Liver (tissue), 9 donors: ENCODE results near the gene PIPOX. TPM values are rescaled to one million over a fixed set of nuclear protein-coding genes. Genes with fewer than 3 reads are reported as not detected.

Experiments used
- DNase-seq: peaks from one replicate; pipeline ENCODE4 v3.0.0-alpha.2; 2017; ENCODE audit warnings: low spot score
- H3K27ac ChIP-seq, 2 donors: one replicate each; pipeline ENCODE4 v1.7.0; 2013; ENCODE audit warnings: inconsistent platforms in 2 of 2, low read length in 2 of 2, control low read depth in 1 of 2, low read depth in 1 of 2, mild to moderate bottlenecking in 1 of 2
- H3K27me3 ChIP-seq, 4 donors: one replicate each; pipeline versions ENCODE4 v1.6.1 to v1.7.0; 2013; ENCODE audit warnings: low read length in 3 of 4, inconsistent platforms in 1 of 4, mild to moderate bottlenecking in 1 of 4, moderate library complexity in 1 of 4; ENCODE audit not compliant: control insufficient read depth in 4 of 4, insufficient read depth in 4 of 4
- H3K36me3 ChIP-seq, 4 donors: one replicate each; pipeline versions ENCODE4 v1.6.1 to v1.7.0; 2013; ENCODE audit warnings: low read length in 3 of 4, mild to moderate bottlenecking in 3 of 4, low read depth in 1 of 4, moderate library complexity in 1 of 4; ENCODE audit not compliant: control insufficient read depth in 4 of 4, insufficient read depth in 3 of 4
- H3K4me1 ChIP-seq, 4 donors: one replicate each; pipeline versions ENCODE4 v1.6.1 to v1.7.0; 2013; ENCODE audit warnings: low read length in 3 of 4, mild to moderate bottlenecking in 3 of 4, moderate library complexity in 1 of 4; ENCODE audit not compliant: control insufficient read depth in 4 of 4, insufficient read depth in 4 of 4
- H3K4me3 ChIP-seq, 3 donors: one replicate each; pipeline versions ENCODE4 v1.6.1 to v1.7.0; 2013; ENCODE audit warnings: low read length in 3 of 3, control low read depth in 1 of 3, low read depth in 1 of 3, mild to moderate bottlenecking in 1 of 3
- H3K9ac ChIP-seq, 2 donors: one replicate each; pipeline ENCODE4 v1.7.0; 2013; ENCODE audit warnings: low read length in 2 of 2, mild to moderate bottlenecking in 2 of 2, moderate library complexity in 2 of 2, control low read depth in 1 of 2, low read depth in 1 of 2
- H3K9me3 ChIP-seq, 4 donors: one replicate each; pipeline versions ENCODE4 v1.6.1 to v1.7.0; 2013; ENCODE audit warnings: low read length in 3 of 4; ENCODE audit not compliant: control insufficient read depth in 4 of 4
- EGR1 ChIP-seq, 2 donors: IDR thresholded peaks; 2 replicates each; pipeline ENCODE4 v1.6.1; 2016 to 2018; ENCODE audit warnings: antibody characterized with exemption in 2 of 2, low read depth in 2 of 2
- FOXA1 ChIP-seq: IDR thresholded peaks from 2 replicates; pipeline ENCODE4 v1.6.1; 2016; ENCODE audit warnings: antibody characterized with exemption
- FOXA2 ChIP-seq: IDR thresholded peaks from 2 replicates; pipeline ENCODE4 v1.6.1; 2016; ENCODE audit warnings: antibody characterized with exemption
- HNF4A ChIP-seq, 2 donors: conservative IDR thresholded peaks; 2 replicates each; pipeline ENCODE4 v1.6.1; 2016; ENCODE audit warnings: antibody characterized with exemption in 2 of 2, mild to moderate bottlenecking in 2 of 2
- HNF4G ChIP-seq: IDR thresholded peaks from 2 replicates; pipeline ENCODE4 v1.6.1; 2016; ENCODE audit warnings: antibody characterized with exemption
- JUND ChIP-seq, 2 donors: IDR thresholded peaks; 2 replicates each; pipeline ENCODE4 v1.6.1; 2016; ENCODE audit warnings: antibody characterized with exemption in 2 of 2
- NR2F2 ChIP-seq: IDR thresholded peaks from 2 replicates; pipeline ENCODE4 v1.6.1; 2016; ENCODE audit warnings: antibody characterized with exemption
- RXRA ChIP-seq, 2 donors: IDR thresholded peaks; 2 replicates each; pipeline ENCODE4 v1.6.1; 2017 to 2018; ENCODE audit warnings: antibody characterized with exemption in 2 of 2, mild to moderate bottlenecking in 1 of 2
- SP1 ChIP-seq: IDR thresholded peaks from 2 replicates; pipeline ENCODE4 v1.6.1; 2018; ENCODE audit warnings: antibody characterized with exemption, mild to moderate bottlenecking
- TAF1 ChIP-seq: conservative IDR thresholded peaks from 2 replicates; pipeline ENCODE4 v1.6.1; 2016; ENCODE audit warnings: antibody characterized with exemption, mild to moderate bottlenecking
- YY1 ChIP-seq: IDR thresholded peaks from 2 replicates; pipeline ENCODE4 v1.6.1; 2016; ENCODE audit warnings: antibody characterized with exemption, mild to moderate bottlenecking
- ZBTB33 ChIP-seq: IDR thresholded peaks from 2 replicates; pipeline ENCODE4 v1.6.1; 2016; ENCODE audit warnings: antibody characterized with exemption
- WGBS: extraction: QIAGEN DNeasy Blood & Tissue Kit; methylation state at CpG from one replicate; pipeline ENCODE4 v1.1.7; 2013; 5-methylcytosine and 5-hydroxymethylcytosine counted together
- polyA plus RNA-seq, 2 donors: library from polyadenylated mRNA; stranded (reverse) in 1 of 2; unstranded in 1 of 2; fragments of 200-250 nt in 1 of 2; fragments of >200 nt in 1 of 2; fragmentation: Nextera tagmentation in 1 of 2; extraction: Ambion mirVana in 1 of 2; gene quantifications; one replicate each; pipeline versions ENCODE4 v1.2.1 to v1.2.3, GENCODE V29; 2013 to 2015
- total RNA-seq, 2 donors: library from RNA; depleted of rRNA; stranded (reverse); fragments of >200 nt; gene quantifications; one replicate each; pipeline ENCODE4 v1.2.3, GENCODE V29; 2014
- TF ChIP-seq, protein P1 (sequence below): fragments of 150-350 bp; IDR thresholded peaks from 2 replicates; pipeline ENCODE4 v1.5.1; 2017; ENCODE audit warnings: improper control_type of control experiment, low read depth, low read length; ENCODE audit not compliant: missing input control
- TF ChIP-seq, protein P2 (sequence below): IDR thresholded peaks from 2 replicates; pipeline ENCODE4 v1.6.1; 2016; ENCODE audit warnings: antibody characterized with exemption, mild to moderate bottlenecking
- TF ChIP-seq, protein P3 (sequence below): IDR thresholded peaks from 2 replicates; pipeline ENCODE4 v1.6.1; 2016; ENCODE audit warnings: antibody characterized with exemption
- donor health status: healthy.
- donor health status: healthy.
- donor health status: healthy.
- donor health status: healthy.
- donor health status: healthy.

PIPOX gene
- total and polyA plus RNA-seq, 4 donors, result 19.3 to 227 (median 158) TPM

- DNase-seq, result no peak
- Histone ChIP-seq H3K36me3 (peaks cover 31 to 96% (median 86%) of the 10 kb centered on the region in 4 donors), H3K4me1 (no peaks in the 10 kb centered on the region), H3K9me3 (no peaks in the 10 kb centered on the region), H3K27me3 (no peaks in the 10 kb centered on the region), H3K4me3 (no peak overlapping the region), H3K9ac (no peak overlapping the region), H3K27ac (no peak overlapping the region)
- TF ChIP-seq TAF1 (no peak), FOXA2 (no peak), YY1 (no peak), EGR1 (IDR thresholded peaks at IDR 0.05; ENCODE audit: low read depth in 2 of 2) (no peak), HNF4G (no peak)
- TF ChIP-seq, protein P1, sequence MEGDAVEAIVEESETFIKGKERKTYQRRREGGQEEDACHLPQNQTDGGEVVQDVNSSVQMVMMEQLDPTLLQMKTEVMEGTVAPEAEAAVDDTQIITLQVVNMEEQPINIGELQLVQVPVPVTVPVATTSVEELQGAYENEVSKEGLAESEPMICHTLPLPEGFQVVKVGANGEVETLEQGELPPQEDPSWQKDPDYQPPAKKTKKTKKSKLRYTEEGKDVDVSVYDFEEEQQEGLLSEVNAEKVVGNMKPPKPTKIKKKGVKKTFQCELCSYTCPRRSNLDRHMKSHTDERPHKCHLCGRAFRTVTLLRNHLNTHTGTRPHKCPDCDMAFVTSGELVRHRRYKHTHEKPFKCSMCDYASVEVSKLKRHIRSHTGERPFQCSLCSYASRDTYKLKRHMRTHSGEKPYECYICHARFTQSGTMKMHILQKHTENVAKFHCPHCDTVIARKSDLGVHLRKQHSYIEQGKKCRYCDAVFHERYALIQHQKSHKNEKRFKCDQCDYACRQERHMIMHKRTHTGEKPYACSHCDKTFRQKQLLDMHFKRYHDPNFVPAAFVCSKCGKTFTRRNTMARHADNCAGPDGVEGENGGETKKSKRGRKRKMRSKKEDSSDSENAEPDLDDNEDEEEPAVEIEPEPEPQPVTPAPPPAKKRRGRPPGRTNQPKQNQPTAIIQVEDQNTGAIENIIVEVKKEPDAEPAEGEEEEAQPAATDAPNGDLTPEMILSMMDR, result no peak
- WGBS, result 96% methylated on average over 20 of the region's 20 CpGs
Measured at GRCh38 chr17:29093090-29093871, 50.3 kb downstream of the PIPOX start.

DNA sequence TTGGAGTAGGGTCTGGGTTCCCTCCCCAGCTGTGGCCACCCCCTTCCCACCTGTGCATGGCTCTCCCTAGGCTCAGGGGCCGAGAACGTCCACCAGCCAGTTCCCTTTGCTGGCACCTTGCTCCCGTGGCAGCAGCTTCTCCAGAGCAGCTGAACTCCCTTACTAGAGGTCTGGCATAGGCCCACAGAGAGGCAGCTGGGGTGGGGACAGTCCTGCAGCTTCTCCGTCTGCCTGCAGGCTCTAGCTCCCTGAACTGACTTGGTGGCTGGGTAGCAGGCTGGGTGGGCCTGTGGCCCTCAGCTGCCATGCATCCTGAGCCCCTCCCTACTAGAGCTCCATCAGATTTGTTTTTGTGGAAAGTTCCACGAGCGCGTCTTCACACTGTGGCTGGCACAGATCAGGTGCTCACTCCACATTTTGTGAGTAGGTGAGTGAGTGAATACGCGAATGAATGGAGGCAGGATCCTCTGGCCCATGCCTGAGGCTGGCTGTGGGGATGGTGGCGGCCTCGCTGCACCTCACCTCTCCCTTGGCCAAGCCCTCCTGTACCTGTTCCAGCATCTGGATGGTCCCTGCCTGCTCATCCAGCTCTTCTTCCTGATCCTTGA lies 51.3 kb downstream of the PIPOX start:
- Histone ChIP-seq H3K9ac (no peak overlapping the region), H3K4me3 (no peak overlapping the region), H3K4me1 (no peaks in the 10 kb centered on the region), H3K27me3 (no peaks in the 10 kb centered on the region), H3K9me3 (no peaks in the 10 kb centered on the region), H3K27ac (no peak overlapping the region), H3K36me3 (peaks cover 38 to 99% (median 88%) of the 10 kb centered on the region in 4 donors)
- TF ChIP-seq EGR1 (IDR thresholded peaks at IDR 0.05; ENCODE audit: low read depth in 2 of 2) (no peak), HNF4G (no peak), ZBTB33 (no peak), FOXA1 (no peak), HNF4A (conservative IDR thresholded peaks at IDR 0.05) (no peak), RXRA (IDR thresholded peaks at IDR 0.05) (no peak)
- no peak for DNase-seq
- 94% methylated on average over 11 of the region's 11 CpGs for WGBS

DNA sequence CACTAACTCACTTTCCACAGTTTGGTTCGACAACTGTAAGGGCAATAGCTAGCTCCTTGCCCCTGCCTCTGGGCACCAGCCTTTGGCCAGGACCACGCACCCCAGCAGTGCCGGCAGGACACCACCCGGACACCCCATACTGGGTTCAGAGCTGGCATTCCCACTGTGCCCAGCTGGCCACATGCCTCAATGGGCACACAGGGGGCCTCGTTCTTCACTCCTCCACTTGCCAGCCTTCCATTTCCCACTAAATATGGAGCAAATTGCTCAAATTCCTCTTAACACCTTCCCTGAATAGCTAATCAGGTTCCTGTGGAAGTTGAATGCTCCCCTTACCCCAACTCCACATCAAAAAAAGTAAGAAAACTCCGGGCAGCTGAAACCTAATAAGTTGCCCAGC lies 52.5 kb downstream of the PIPOX start:
- H3K4me3 ChIP-seq, result no peak overlapping the region
- no peak for DNase-seq
- no peaks in the 10 kb centered on the region for H3K4me1 ChIP-seq
- H3K9ac ChIP-seq, result no peak overlapping the region
- no peak overlapping the region for H3K27ac ChIP-seq
- no peaks in the 10 kb centered on the region for H3K9me3 ChIP-seq
- no peaks in the 10 kb centered on the region for H3K27me3 ChIP-seq
- peaks cover 37 to 100% (median 81%) of the 10 kb centered on the region in 4 donors for H3K36me3 ChIP-seq
- WGBS, result 94% methylated on average over 6 of the region's 6 CpGs
- TF ChIP-seq FOXA2 (no peak), HNF4A (conservative IDR thresholded peaks at IDR 0.05) (no peak), RXRA (IDR thresholded peaks at IDR 0.05) (no peak), NR2F2 (no peak), TAF1 (no peak), SP1 (no peak), JUND (IDR thresholded peaks at IDR 0.05) (no peak), ZBTB33 (no peak), YY1 (no peak)
- TF ChIP-seq, protein P2, sequence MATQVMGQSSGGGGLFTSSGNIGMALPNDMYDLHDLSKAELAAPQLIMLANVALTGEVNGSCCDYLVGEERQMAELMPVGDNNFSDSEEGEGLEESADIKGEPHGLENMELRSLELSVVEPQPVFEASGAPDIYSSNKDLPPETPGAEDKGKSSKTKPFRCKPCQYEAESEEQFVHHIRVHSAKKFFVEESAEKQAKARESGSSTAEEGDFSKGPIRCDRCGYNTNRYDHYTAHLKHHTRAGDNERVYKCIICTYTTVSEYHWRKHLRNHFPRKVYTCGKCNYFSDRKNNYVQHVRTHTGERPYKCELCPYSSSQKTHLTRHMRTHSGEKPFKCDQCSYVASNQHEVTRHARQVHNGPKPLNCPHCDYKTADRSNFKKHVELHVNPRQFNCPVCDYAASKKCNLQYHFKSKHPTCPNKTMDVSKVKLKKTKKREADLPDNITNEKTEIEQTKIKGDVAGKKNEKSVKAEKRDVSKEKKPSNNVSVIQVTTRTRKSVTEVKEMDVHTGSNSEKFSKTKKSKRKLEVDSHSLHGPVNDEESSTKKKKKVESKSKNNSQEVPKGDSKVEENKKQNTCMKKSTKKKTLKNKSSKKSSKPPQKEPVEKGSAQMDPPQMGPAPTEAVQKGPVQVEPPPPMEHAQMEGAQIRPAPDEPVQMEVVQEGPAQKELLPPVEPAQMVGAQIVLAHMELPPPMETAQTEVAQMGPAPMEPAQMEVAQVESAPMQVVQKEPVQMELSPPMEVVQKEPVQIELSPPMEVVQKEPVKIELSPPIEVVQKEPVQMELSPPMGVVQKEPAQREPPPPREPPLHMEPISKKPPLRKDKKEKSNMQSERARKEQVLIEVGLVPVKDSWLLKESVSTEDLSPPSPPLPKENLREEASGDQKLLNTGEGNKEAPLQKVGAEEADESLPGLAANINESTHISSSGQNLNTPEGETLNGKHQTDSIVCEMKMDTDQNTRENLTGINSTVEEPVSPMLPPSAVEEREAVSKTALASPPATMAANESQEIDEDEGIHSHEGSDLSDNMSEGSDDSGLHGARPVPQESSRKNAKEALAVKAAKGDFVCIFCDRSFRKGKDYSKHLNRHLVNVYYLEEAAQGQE, result no peak
- TF ChIP-seq, protein P3, sequence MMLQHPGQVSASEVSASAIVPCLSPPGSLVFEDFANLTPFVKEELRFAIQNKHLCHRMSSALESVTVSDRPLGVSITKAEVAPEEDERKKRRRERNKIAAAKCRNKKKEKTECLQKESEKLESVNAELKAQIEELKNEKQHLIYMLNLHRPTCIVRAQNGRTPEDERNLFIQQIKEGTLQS, result no peak
